GM21381 (cell line): ENCODE measurements around the gene ATP8B2.
"Not testable (repeated sequence)": the region's sequence is repeated elsewhere in the genome, so short reads cannot be mapped to it uniquely, and the experiment has no call there.

Experiments
- ATAC-seq: cut with Tn5 transposase; IDR thresholded peaks from one replicate; pipeline ENCODE4 v1.9.1; 2021; ENCODE audit warnings: mild to moderate bottlenecking, moderate library complexity; ENCODE audit not compliant: unreplicated experiment

Gene ATP8B2

DNA sequence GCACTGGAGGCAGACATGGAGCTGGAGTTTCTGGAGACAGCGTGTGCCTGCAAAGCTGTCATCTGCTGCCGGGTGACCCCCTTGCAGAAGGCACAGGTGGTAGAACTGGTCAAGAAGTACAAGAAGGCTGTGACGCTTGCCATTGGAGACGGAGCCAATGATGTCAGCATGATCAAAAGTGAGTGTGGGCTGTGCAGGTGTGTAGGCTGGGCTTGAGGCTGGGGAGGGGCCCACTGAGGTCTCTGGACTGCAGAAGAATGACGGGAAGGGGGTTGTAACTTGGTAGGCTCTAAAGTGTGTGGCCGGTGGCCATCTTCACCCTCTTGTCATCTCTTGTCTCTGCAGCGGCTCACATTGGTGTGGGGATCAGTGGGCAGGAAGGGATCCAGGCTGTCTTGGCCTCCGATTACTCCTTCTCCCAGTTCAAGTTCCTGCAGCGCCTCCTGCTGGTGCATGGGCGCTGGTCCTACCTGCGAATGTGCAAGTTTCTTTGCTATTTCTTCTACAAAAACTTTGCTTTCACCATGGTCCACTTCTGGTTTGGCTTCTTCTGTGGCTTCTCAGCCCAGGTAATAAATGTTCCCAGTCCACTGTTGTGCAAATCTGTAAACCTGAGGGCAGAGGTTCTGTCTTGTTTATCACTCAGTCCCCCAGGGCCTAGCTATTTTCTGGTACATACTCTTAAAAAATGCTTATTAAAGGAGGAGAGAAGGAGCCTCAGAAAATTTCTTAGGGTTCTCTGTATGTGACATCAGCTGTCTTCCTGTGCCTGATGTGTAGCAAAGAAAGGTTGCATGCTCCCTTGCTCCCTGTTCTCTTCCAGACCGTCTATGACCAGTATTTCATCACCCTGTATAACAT is 19.9 kb downstream of the ATP8B2 start:
- no peak for ATAC-seq

DNA sequence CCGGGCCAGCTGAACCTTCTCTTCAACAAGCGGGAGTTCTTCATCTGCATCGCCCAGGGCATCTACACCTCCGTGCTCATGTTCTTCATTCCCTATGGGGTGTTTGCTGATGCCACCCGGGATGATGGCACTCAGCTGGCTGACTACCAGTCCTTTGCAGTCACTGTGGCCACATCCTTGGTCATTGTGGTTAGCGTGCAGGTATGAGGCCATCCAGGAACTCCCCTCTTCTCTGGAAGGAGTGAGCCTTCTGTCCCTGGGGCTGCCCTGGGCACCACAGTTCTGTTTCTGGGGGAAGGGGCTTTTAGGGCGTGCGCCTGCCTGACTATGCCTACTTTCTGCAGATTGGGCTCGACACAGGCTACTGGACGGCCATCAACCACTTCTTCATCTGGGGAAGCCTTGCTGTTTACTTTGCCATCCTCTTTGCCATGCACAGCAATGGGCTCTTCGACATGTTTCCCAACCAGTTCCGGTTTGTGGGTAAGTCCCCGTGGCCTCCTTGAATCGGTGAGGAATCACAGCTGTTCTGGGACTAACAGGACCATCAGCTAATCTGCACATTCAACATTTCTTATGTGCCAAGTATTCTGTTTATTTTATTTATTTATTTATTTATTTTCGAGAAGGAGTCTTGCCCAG is 21.1 kb downstream of the ATP8B2 start:
- ATAC-seq = no peak

DNA sequence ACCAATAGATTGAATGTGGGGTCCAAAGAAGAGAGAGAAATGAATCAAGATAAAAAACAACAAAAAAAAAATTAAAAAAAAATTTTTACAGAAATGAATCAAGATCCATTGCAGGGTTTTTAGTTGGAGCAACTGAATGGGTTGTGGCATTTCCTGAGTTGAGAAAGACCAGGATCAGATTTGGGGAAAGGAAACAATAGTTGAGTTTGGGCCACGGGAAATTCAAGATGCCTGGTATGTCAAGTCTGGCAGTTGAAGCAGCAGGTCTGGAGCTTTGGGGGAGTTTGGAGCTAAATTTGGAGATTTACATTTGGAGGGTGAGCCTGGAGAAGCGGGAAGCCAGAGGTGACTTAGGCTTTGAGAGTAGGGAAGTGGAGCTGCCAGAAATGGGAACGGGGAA is 22.6 kb downstream of the ATP8B2 start:
- ATAC-seq = no peak

DNA sequence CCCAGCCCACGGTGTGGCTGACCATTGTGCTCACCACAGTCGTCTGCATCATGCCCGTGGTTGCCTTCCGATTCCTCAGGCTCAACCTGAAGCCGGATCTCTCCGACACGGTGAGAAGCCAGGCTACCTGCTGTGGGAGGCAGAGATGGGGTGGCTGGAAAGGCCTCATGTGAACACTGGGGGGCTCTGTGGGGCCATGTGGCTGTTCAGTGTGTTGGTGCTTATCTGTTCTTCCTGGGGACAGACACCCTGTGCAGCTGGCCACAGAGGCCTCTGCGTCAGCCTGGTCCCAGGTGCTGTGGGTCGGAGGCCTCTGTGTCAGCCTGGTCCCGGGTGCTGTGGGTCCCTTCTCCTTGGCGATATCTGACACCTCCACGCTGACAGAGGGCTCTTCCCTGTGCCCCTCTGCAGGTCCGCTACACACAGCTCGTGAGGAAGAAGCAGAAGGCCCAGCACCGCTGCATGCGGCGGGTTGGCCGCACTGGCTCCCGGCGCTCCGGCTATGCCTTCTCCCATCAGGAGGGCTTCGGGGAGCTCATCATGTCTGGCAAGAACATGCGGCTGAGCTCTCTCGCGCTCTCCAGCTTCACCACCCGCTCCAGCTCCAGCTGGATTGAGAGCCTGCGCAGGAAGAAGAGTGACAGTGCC is 23.2 kb downstream of the ATP8B2 start:
- ATAC-seq = no peak

DNA sequence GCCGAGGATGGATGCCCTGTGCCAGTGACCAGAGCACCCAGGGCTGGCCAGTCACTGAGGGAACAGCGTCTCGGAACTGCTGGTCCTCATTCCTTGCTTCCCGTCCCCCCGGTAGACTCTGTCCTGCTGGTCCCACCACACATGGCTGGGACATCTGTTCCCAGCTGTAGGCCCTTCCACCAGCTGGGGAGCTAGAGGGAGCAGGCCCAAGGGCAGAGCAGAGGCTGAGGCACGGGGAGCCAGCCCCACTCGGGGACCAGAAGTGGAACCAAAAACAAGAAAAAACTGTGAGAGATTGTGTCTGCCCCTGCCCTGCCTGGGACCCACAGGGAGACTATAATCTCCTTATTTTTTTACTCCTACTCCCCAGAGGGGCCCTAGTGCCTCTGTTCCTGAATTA is 23.8 kb downstream of the ATP8B2 start:
- no peak for ATAC-seq

DNA sequence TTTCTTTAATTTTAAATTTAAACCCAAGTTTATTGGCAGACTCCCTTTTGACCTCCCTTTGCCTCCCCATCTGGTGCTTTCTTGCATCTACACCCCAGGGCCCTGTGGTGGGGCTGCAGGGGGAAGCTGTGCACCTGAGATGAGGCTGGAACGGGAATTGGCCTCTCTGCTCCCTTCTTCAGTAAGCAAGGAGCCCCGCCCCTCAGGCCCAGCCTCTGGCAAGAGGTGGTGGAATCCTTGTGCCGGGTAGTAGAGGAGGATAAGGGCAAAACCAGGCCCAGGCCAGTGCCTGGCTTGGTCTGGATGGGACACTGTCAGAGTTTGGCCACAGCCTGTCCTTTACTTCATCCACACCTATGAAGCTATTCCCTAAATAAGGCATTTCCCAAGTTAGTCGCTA is 25.1 kb downstream of the ATP8B2 start:
- no peak for ATAC-seq

DNA sequence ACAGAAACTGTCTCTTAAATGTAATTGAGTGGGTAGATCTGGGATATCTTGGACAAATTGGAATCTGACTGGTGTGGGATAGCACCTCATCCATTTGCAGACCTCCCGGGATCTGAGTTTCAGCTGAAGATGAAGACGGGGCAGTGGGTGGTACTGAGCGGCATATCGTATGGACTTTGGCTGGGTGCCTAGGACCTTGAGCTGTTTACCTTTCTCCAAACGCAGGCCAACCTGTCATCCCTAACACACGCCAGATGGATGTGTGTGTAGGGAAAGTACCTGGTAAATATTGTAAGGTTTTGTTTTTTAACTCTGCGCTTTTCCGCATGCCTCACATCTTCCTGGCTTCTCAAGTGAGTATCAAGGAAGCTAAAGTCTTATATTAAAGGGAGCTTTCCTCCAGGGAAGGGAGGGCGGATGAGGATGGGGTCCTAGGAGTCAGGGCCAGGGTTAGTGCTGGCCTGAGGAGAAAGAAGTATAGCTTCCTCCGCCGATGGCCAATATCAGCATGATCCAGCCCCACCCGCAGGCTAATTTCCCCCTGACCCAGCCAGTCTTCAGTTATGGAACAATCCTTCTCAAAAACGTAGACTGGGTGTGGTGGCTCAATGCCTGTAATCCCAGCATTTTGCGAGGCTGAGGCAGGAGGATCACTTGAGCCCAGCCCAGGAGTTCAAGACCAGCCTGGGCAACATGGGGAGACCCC is 26.2 kb downstream of the ATP8B2 start:
- no peak for ATAC-seq

DNA sequence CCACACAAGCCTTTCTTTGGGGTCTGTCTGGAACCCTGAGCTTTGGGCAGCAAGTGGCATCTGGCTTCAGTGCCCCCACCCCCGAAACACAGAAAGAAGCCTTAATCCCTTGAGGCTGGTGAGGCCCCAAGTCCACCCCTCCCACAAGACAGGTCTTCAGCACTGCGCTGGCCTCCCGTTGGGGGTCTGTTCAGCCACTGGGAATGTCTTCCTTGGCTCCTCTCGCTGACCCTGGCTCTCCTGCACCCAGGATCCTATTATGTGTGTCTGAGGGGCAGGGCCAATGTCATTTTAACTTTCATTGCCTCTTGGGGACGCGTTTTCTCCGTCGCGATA is 26.9 kb downstream of the ATP8B2 start:
- no peak for ATAC-seq

DNA sequence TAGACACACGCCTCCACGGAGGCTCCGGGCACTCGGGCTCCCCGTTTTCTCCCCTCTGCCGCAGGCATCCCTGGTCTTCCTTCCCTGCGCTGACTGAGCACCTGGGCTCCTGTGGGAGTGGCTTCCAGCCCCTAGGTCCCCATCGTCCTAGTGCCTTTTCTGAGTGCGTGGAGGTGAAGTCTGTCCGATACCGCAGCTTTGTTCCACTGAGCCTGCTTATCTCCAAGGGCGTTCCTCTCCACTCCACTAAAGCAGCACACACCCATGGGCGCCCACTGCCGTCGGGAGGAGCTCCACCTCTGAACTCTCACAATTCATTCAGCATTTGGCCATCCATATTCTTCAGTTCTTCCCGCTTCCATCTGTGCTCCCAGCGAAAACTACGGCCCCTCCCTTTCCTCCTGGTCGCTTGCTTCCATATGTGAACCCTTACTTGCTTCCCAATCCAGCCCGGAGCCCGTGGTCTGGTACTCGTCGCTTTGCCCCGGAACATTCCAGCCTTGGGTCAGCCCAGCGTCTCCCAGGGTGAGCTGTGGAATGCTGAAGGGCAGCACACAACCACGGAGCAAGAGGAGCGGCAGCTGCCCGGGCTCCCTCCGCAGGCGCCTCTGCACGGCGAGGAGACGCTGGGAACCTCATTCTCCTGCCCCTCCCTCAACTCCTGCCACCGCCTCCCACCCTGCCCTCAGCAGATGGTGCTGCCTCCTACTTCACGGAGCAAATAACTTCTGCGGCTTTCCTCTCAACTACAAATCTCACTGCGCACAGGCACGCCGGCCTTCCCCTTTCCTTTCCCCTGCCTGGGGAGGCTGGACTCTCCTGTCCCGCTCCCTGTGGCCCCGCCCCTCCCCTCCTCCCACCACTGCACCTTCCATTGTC is 27.5 kb downstream of the ATP8B2 start:
- ATAC-seq = no peak

DNA sequence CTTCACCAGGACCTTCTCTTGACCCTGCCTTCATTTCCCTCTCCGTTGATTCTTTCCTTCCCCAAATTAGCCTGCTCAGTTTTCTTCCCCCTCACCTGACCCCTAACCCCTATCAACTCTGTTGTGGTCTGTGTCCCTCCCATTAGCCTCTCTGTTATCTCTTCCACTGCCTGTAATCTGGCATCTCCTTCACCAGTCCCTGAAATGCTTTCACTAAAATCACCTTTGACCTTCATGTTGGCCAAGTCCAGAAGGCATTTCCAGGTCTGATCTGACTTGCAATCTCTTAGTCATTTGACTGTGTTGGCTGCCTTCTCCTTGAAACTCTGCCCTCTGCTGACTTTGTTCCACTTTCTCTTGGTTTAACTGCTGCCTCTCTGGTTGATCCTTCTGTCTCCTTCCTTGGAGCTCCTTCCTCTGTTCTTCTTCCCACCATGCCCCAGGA is 28.2 kb downstream of the ATP8B2 start:
- ATAC-seq = no peak

DNA sequence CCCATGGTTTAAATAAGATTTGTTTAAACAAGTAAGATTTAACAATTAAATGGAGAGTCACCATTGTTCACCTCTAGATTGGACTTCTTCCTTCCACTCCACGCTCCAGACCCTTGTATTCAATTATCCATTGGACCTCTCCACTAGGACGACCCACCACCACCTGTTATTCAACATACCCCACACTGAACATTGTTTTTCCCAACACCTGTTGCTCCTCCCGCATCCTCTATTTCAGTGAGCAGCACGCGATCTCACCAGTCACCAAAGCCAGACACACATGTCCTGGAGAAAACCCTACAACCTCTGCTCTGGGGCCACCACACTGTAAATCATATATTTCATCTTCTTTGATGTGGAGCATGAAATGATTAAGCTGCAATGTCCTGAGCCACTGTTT is 28.6 kb downstream of the ATP8B2 start:
- ATAC-seq = no peak

DNA sequence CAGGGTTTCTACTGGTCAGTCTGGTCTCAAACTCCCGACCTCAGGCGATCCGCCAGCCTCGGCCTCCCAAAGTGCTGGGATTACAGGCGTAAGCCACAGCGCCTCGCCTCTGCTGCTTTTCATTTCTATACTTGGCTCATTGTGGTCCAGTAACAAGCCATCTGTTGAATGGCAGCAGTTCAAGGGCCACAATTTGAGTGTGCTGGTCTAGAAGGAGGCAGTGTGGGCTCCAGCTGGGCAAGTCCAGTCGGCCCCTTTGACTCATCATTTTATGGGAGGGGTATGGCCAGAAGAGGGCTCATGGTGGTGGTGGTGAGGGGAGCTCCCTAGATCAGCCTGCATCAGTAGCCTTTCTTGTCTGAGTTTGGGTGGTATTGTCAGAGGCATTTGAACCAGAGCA is 33.2 kb downstream of the ATP8B2 start:
- ATAC-seq = no peak

DNA sequence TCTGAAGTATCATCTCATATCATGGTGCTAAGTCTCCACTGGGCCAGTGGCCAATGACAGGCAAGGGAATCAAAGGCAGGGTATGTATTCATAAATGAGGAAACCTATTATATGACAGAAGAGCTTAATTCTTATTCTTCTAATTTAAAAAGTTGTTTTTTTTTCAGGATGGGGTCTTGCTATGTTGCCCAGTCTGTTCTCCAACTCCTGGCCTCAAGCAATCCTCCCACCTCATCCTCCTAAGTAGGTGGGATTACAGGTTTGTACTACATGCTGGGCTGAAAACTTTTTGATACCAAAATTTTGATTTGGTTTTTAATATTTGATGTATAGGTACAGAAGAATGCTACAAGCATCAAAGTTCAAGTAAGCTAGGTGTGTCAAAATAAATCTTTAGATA is 35.0 kb downstream of the ATP8B2 start:
- no peak for ATAC-seq

DNA sequence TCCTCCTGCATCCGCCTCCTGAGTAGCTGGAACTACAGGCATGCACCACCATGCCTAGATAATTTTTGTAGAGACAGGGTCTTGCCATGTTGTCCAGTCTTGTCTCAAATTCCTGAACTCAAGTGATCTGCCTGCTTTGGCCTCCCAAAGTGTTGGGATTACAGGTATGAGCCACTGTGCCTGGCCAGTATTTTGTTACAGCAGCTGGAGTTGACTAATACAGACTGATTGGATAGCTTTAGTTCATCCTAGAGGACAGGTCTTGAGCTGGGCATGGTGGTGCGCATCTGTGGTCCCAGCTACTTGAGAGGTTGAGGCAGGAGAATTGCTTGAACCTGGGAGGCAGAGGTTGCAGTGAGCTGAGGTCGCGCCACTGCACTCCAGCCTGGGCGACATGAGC is 35.6 kb downstream of the ATP8B2 start:
- not testable (repeated sequence) for ATAC-seq

DNA sequence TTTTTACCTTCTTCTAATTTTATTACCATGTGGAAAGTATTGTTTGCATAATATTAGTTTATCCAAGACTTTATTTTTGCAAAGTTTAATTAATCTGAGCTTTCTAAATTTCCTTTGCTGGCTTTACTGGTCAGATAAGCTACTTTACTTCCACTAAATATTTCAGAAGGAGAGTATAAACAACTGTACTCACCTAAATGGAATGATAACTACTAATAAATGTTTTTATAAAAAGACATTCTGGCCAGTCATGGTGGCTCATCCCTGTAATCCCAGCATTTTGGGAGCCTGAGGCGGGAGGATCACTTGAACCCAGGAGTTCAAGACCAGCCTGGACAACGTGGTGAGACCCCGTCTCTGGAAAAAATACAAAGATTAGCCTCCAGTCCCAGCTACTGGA is 36.0 kb downstream of the ATP8B2 start:
- no peak for ATAC-seq

DNA sequence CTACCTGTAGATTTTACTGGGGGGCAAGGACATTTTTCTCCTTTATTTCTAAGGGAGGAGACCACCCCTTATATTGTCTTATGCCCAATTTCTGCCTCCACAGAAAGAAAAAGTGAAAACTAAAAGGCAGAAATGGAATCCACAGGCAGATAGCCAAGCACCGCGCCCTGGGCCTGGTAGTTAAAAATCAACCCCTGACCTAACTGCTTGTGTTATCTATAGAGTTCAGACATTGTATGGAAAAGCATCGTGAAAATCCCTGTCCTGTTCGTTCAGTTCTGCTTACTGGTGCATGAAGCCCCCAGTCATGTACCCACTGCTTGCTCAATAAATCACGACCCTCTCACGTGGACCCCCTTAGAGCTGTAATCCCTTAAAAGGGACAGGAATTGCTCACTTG is 46.1 kb downstream of the ATP8B2 start:
- ATAC-seq = no peak

DNA sequence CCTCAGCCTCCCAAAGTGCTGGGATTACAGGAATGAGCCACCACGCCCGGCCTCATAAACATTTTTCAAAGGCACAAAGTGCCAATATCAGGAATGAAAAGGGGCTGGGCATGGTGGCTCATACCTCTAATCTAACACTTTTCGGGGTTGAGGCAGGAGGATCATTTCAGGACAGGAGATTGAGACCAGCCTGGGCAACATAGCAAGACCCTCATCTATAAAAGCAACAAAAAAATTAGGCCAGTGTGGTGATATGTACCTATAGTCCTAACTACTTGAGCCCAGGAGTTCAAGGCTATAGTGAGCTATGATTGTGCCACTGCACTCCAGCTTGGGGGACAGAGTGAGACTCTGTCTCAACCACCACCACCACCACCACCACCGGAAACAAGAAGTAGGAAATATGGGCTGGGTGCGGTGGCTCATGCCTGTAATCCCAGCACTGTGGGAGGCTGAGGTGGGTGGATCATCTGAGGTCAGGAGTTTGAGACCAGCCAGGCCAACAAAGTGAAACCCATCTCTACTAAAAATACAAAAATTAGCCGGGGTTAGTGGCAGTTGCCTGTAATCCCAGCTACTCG is 48.5 kb downstream of the ATP8B2 start:
- ATAC-seq = not testable (repeated sequence)

DNA sequence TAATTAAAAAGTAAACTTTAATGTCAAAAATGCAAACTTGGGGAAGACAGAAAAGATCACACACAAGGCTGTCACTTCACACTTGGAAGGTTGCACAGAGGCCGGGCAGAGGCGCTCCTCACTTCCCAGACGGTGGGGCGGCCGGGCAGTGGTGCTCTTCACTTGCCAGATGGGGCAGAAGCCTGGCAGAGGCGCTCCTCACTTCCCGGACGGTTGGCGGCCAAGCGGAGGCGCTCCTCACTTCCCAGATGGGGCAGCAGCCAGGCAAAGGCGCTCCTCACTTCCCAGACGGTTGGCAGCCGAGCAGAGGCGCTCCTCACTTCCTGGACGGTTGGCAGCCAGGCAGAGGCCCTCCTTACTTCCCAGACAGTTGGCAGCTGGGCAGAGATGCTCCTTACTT is 54.0 kb downstream of the ATP8B2 start:
- no peak for ATAC-seq

DNA sequence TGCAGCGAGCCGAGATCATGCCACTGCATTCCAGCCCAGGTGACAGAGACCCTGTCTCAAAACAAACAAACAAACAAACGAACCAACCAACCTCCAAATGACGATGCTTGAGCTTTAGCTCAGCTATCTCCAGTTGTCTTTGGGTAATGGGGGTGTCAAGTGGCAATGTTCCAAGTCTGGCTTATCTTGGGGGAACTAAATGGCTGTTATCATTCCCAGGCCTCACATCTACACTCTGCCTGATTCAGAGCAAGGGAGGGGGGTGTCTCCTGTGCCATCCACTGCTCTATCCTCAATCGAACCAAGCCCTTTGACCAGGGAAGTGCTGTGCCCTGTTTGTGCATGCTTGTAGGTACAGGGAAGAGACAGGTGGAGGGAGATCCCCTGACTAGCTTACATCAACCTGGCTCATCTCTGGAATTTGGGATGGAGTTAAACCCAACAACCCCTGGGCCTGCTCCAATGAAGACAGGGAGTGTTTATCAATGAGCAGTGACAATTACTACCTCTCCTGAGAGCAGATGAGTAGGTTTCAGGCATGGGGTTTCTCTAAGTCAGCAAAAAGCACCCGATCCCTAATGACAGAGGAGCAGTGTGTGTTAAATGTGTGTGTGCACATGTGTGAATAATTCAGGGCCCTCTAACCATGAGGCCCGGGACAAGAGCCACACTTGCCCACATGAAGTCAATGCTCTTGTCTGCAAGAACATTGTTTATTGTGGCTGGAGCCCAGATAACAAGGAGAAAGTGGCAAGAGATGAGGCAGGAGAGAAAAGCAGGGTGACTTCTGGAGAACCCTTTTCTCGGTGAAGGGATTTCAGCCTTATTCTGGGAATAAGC is 59.5 kb downstream of the ATP8B2 start:
- no peak for ATAC-seq
